Right renal cortex interstitium (tissue), 3 donors: Measurements from ENCODE around the gene GTF2A1L. TPM values are rescaled to one million over a fixed set of nuclear protein-coding genes. Genes with fewer than 3 reads are reported as not detected.
"Not testable (repeated sequence)": the region's sequence is repeated elsewhere in the genome, so short reads cannot be mapped to it uniquely, and the experiment has no call there.

Source experiments
- DNase-seq, 3 donors: peaks; one replicate each; pipeline ENCODE4 v3.0.0-alpha.2; 2013; ENCODE audit warnings: low read depth in 3 of 3, low spot score in 2 of 3
- polyA plus RNA-seq, 3 donors: library from polyadenylated mRNA; unstranded; fragments of 120-200 nt; gene quantifications; one replicate each; pipeline ENCODE4 v1.2.1, GENCODE V29; 2013; ENCODE audit not compliant: insufficient read length in 3 of 3

The GTF2A1L gene
- polyA plus RNA-seq, 3 donors = 0.35 to 1.6 TPM; not detected in 1

- DNase-seq = no peak
Measured at GRCh38 chr2:48696881-48697280, 79.2 kb downstream of the GTF2A1L start.

GRCh38 chr2:48699348-48699930 lies 81.8 kb downstream of the GTF2A1L start:
- no peak for DNase-seq

- DNase-seq = not testable (repeated sequence)
Measured at GRCh38 chr2:48703621-48704020, 86.0 kb downstream of the GTF2A1L start.

- no peak for DNase-seq
Measured at GRCh38 chr2:48707466-48707865, 89.8 kb downstream of the GTF2A1L start.

GRCh38 chr2:48709096-48710034 lies 91.7 kb downstream of the GTF2A1L start:
- no peak for DNase-seq

- no peak for DNase-seq
Measured at GRCh38 chr2:48711343-48711742, 93.7 kb downstream of the GTF2A1L start.

- DNase-seq = no peak
Measured at GRCh38 chr2:48712151-48712550, 94.5 kb downstream of the GTF2A1L start.

GRCh38 chr2:48713647-48714046 lies 96.0 kb downstream of the GTF2A1L start:
- no peak for DNase-seq

- no peak for DNase-seq
Measured at GRCh38 chr2:48714245-48714644, 96.6 kb downstream of the GTF2A1L start.

- DNase-seq = no peak
Measured at GRCh38 chr2:48715042-48715899, 97.6 kb downstream of the GTF2A1L start.

- no peak for DNase-seq
Measured at GRCh38 chr2:48715956-48716355, 98.3 kb downstream of the GTF2A1L start.

GRCh38 chr2:48717846-48718245 lies 100.2 kb downstream of the GTF2A1L start:
- DNase-seq = no peak

GRCh38 chr2:48719480-48720177 lies 102.0 kb downstream of the GTF2A1L start:
- DNase-seq = no peak

GRCh38 chr2:48721158-48721557 lies 103.5 kb downstream of the GTF2A1L start:
- no peak for DNase-seq

GRCh38 chr2:48722391-48722790 lies 104.7 kb downstream of the GTF2A1L start:
- no peak for DNase-seq

GRCh38 chr2:48723129-48723528 lies 105.5 kb downstream of the GTF2A1L start:
- DNase-seq = no peak

- no peak for DNase-seq
Measured at GRCh38 chr2:48724278-48724677, 106.6 kb downstream of the GTF2A1L start.

GRCh38 chr2:48725696-48726494 lies 108.2 kb downstream of the GTF2A1L start:
- DNase-seq = no peak

GRCh38 chr2:48727560-48727959 lies 109.9 kb downstream of the GTF2A1L start:
- no peak for DNase-seq

- DNase-seq = no peak
Measured at GRCh38 chr2:48728295-48728694, 110.6 kb downstream of the GTF2A1L start.
